ENCODE measurements around the gene PBX1. TPM values are rescaled to one million over a fixed set of nuclear protein-coding genes. Genes with fewer than 3 reads are reported as not detected.

PBX1 gene
- total RNA-seq, 1 experiment from 2014 or later = 102 TPM

GRCh38 chr1:164662462-164662861 lies 103.5 kb downstream of the PBX1 start:
- no peak overlapping the region for H3K27ac Mint-ChIP-seq
- DNase-seq (ENCODE audit: low spot score) = no peak
- no peaks in the 10 kb centered on the region for H3K9me3 Mint-ChIP-seq
- CTCF ChIA-PET = interaction anchor here (0.7 to 1.5 kb wide), 4 partner anchors 11 to 124 kb away, joined by 3 to 5 read pairs (median 3); no protein-coding TSS in a partner anchor
- POLR2A ChIA-PET = no interaction called here
- H3K4me3 Mint-ChIP-seq = no peak overlapping the region
- peak; percentile 24 for ATAC-seq
- peaks cover 49% of the 10 kb centered on the region for H3K4me1 Mint-ChIP-seq
- H3K27me3 Mint-ChIP-seq (ENCODE audit: low read depth) = no peaks in the 10 kb centered on the region
- H3K36me3 Mint-ChIP-seq = peaks cover 5% of the 10 kb centered on the region; the same call in 1 of the 2 replicates
- TF ChIP-seq NR2C2 (CRISPR knock-in tag; IDR thresholded peaks at IDR 0.05) (no peak), FOXP4 (CRISPR knock-in tag; IDR thresholded peaks at IDR 0.05) (no peak), OVOL2 (CRISPR knock-in tag; IDR thresholded peaks at IDR 0.05; ENCODE audit: borderline replicate concordance) (no peak), TEAD1 (CRISPR knock-in tag; IDR thresholded peaks at IDR 0.05) (no peak), EMX1 (CRISPR knock-in tag; IDR thresholded peaks at IDR 0.05) (no peak), RORB (CRISPR knock-in tag; IDR thresholded peaks at IDR 0.05) (no peak), AFF4 (CRISPR knock-in tag; IDR thresholded peaks at IDR 0.05; ENCODE audit: borderline replicate concordance) (no peak), JUN (CRISPR knock-in tag; IDR thresholded peaks at IDR 0.05) (no peak), CDX4 (CRISPR knock-in tag; IDR thresholded peaks at IDR 0.05; ENCODE audit: borderline replicate concordance) (no peak), KAT7 (CRISPR knock-in tag; IDR thresholded peaks at IDR 0.05; ENCODE audit: borderline replicate concordance) (no peak), SOX15 (CRISPR knock-in tag; IDR thresholded peaks at IDR 0.05) (no peak)
- TF ChIP-seq, protein P1, sequence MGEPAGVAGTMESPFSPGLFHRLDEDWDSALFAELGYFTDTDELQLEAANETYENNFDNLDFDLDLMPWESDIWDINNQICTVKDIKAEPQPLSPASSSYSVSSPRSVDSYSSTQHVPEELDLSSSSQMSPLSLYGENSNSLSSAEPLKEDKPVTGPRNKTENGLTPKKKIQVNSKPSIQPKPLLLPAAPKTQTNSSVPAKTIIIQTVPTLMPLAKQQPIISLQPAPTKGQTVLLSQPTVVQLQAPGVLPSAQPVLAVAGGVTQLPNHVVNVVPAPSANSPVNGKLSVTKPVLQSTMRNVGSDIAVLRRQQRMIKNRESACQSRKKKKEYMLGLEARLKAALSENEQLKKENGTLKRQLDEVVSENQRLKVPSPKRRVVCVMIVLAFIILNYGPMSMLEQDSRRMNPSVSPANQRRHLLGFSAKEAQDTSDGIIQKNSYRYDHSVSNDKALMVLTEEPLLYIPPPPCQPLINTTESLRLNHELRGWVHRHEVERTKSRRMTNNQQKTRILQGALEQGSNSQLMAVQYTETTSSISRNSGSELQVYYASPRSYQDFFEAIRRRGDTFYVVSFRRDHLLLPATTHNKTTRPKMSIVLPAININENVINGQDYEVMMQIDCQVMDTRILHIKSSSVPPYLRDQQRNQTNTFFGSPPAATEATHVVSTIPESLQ (CRISPR knock-in tag; IDR thresholded peaks at IDR 0.05) = no peak
- TF ChIP-seq, protein P2, sequence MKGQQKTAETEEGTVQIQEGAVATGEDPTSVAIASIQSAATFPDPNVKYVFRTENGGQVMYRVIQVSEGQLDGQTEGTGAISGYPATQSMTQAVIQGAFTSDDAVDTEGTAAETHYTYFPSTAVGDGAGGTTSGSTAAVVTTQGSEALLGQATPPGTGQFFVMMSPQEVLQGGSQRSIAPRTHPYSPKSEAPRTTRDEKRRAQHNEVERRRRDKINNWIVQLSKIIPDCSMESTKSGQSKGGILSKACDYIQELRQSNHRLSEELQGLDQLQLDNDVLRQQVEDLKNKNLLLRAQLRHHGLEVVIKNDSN (CRISPR knock-in tag; IDR thresholded peaks at IDR 0.05) = no peak
- TF ChIP-seq, protein P3, sequence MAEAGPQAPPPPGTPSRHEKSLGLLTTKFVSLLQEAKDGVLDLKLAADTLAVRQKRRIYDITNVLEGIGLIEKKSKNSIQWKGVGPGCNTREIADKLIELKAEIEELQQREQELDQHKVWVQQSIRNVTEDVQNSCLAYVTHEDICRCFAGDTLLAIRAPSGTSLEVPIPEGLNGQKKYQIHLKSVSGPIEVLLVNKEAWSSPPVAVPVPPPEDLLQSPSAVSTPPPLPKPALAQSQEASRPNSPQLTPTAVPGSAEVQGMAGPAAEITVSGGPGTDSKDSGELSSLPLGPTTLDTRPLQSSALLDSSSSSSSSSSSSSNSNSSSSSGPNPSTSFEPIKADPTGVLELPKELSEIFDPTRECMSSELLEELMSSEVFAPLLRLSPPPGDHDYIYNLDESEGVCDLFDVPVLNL (CRISPR knock-in tag; IDR thresholded peaks at IDR 0.05; ENCODE audit: borderline replicate concordance, low read depth) = no peak

DNA sequence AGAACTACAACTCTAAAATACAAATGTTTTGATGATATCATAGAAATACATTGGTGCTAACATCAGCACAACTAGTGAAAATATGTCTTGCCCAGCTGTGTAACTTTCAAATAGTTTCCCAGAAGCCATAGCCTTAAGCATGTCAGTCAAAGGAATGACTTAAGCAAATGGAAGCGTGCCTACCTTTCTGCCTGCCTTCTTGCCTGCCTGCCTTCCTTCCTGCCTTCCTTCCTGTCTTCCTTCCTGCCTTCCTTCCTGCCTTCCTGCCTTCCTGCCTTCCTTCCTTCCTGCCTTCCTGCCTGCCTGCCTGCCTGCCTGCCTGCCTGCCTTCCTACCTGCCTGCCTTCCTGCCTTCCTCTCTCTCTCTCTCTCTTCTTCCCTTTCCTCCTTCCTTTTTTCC lies 104.0 kb downstream of the PBX1 start:
- Mint-ChIP-seq H3K4me1 (peaks cover 49% of the 10 kb centered on the region), H3K36me3 (peaks cover 5% of the 10 kb centered on the region; the same call in 1 of the 2 replicates), H3K27me3 (ENCODE audit: low read depth) (no peaks in the 10 kb centered on the region), H3K27ac (no peak overlapping the region), H3K4me3 (no peak overlapping the region), H3K9me3 (no peaks in the 10 kb centered on the region)
- DNase-seq (ENCODE audit: low spot score) (no peak), ATAC-seq (no peak)
- CTCF ChIA-PET = interaction anchor here (1.0 to 1.5 kb wide), 4 partner anchors 10 to 124 kb away, joined by 3 to 5 read pairs (median 4); no protein-coding TSS in a partner anchor
- TF ChIP-seq ETV6 (CRISPR knock-in tag; IDR thresholded peaks at IDR 0.05) = peak; percentile 89
- TF ChIP-seq, protein P4, sequence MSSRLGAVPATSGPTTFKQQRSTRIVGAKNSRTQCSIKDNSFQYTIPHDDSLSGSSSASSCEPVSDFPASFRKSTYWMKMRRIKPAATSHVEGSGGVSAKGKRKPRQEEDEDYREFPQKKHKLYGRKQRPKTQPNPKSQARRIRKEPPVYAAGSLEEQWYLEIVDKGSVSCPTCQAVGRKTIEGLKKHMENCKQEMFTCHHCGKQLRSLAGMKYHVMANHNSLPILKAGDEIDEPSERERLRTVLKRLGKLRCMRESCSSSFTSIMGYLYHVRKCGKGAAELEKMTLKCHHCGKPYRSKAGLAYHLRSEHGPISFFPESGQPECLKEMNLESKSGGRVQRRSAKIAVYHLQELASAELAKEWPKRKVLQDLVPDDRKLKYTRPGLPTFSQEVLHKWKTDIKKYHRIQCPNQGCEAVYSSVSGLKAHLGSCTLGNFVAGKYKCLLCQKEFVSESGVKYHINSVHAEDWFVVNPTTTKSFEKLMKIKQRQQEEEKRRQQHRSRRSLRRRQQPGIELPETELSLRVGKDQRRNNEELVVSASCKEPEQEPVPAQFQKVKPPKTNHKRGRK (CRISPR knock-in tag; IDR thresholded peaks at IDR 0.05; ENCODE audit: borderline replicate concordance) = no peak
- POLR2A ChIA-PET = no interaction called here
